HEK293 (cell line): Measurements from ENCODE around the gene PTER.

Source experiments
- CTCF ChIA-PET: fragments of 350-600 bp; formaldehyde crosslinking; extraction: SDS; loops from one replicate; lab custom pipeline; 2021; ENCODE audit warnings: antibody characterized with exemption; lab: Yijun Ruan, JAX
- POLR2A ChIA-PET: fragments of 300-600 bp; formaldehyde crosslinking; extraction: SDS; loops from one replicate; lab custom pipeline; 2020; ENCODE audit warnings: antibody characterized with exemption, inconsistent platforms; lab: Yijun Ruan, JAX
- H3K27ac ChIP-seq: fragments of 200-500 bp; sonication (Bioruptor generic); 2 replicates; pipeline ENCODE4 v1.5.1; 2014; ENCODE audit warnings: low read depth, low read length, control low read depth, inconsistent platforms; ENCODE audit errors: extremely low read depth
- H3K36me3 ChIP-seq, 2 experiments: fragments of 200-500 bp in 1 of 2; sonication (Bioruptor generic) in 1 of 2; 1 replicate in 1 of 2; 2 replicates in 1 of 2; pipeline ENCODE4 v1.5.1; 2014 to 2017; ENCODE audit warnings: inconsistent platforms in 2 of 2, low read length in 2 of 2; ENCODE audit not compliant: control insufficient read depth in 2 of 2, insufficient read depth in 1 of 2
- H3K4me1 ChIP-seq: fragments of 200-500 bp; sonication (Bioruptor generic); 2 replicates; pipeline ENCODE4 v1.5.1; 2014; ENCODE audit warnings: mild to moderate bottlenecking, low read length, inconsistent platforms; ENCODE audit not compliant: control insufficient read depth, insufficient read depth
- H3K4me3 ChIP-seq: 2 replicates; pipeline ENCODE4 v1.5.1; 2011; ENCODE audit warnings: low read depth, mild to moderate bottlenecking, control low read depth, low read length, moderate library complexity
- H3K9me3 ChIP-seq: fragments of 200-500 bp; sonication (Bioruptor generic); 2 replicates; pipeline ENCODE4 v1.5.1; 2014; ENCODE audit warnings: low read depth, low read length, inconsistent platforms; ENCODE audit not compliant: control insufficient read depth, insufficient read depth
- GLIS2 ChIP-seq: fragments of 450-650 bp; formaldehyde crosslinking; IDR thresholded peaks from 2 replicates; pipeline ENCODE4 v1.5.1; 2016; ENCODE audit warnings: missing biosample characterization, missing genetic modification characterization
- HIC1 ChIP-seq: fragments of 450-650 bp; formaldehyde crosslinking; IDR thresholded peaks from 2 replicates; pipeline ENCODE4 v1.5.1; 2016; ENCODE audit warnings: missing biosample characterization, missing genetic modification characterization
- REPIN1 ChIP-seq: fragments of 450-650 bp; formaldehyde crosslinking; IDR thresholded peaks from 2 replicates; pipeline ENCODE4 v1.5.1; 2017; ENCODE audit warnings: missing biosample characterization, missing genetic modification characterization, low read depth
- TRIM28 ChIP-seq: IDR thresholded peaks from 2 replicates; pipeline ENCODE4 v1.6.1; 2011; ENCODE audit warnings: low read length, control low read depth, borderline replicate concordance
- ZBTB17 ChIP-seq: fragments of 450-650 bp; formaldehyde crosslinking; IDR thresholded peaks from 2 replicates; pipeline ENCODE4 v1.5.1; 2016; ENCODE audit warnings: missing biosample characterization, missing genetic modification characterization
- ZNF114 ChIP-seq: fragments of 450-650 bp; formaldehyde crosslinking; IDR thresholded peaks from 2 replicates; pipeline ENCODE4 v1.5.0; 2017; ENCODE audit warnings: missing biosample characterization, missing genetic modification characterization
- ZNF26 ChIP-seq: fragments of 450-650 bp; formaldehyde crosslinking; IDR thresholded peaks from 2 replicates; pipeline ENCODE4 v1.5.1; 2016; ENCODE audit warnings: missing biosample characterization, missing genetic modification characterization
- ZNF324 ChIP-seq: fragments of 450-650 bp; formaldehyde crosslinking; IDR thresholded peaks from 2 replicates; pipeline ENCODE4 v1.5.1; 2016; ENCODE audit warnings: missing biosample characterization, missing genetic modification characterization
- ZNF335 ChIP-seq: fragments of 450-650 bp; formaldehyde crosslinking; conservative IDR thresholded peaks from 2 replicates; pipeline ENCODE4 v1.5.1; 2016; ENCODE audit warnings: missing biosample characterization, missing genetic modification characterization
- ZNF398 ChIP-seq: fragments of 450-650 bp; formaldehyde crosslinking; IDR thresholded peaks from 2 replicates; pipeline ENCODE4 v1.5.1; 2017; ENCODE audit warnings: missing biosample characterization, missing genetic modification characterization
- ZNF488 ChIP-seq: fragments of 450-650 bp; formaldehyde crosslinking; IDR thresholded peaks from 2 replicates; pipeline ENCODE4 v1.5.1; 2016; ENCODE audit warnings: missing biosample characterization, missing genetic modification characterization
- ZNF521 ChIP-seq: fragments of 450-650 bp; formaldehyde crosslinking; IDR thresholded peaks from 2 replicates; pipeline ENCODE4 v1.5.1; 2017; ENCODE audit warnings: missing biosample characterization, mild to moderate bottlenecking, missing genetic modification characterization
- ZNF664 ChIP-seq: fragments of 450-650 bp; formaldehyde crosslinking; IDR thresholded peaks from 2 replicates; pipeline ENCODE4 v1.5.1; 2016; ENCODE audit warnings: missing biosample characterization, missing genetic modification characterization
- ZNF785 ChIP-seq: fragments of 450-650 bp; formaldehyde crosslinking; IDR thresholded peaks from 2 replicates; pipeline ENCODE4 v1.5.1; 2016; ENCODE audit warnings: missing biosample characterization, missing genetic modification characterization
- TF ChIP-seq, protein P1 (sequence below): fragments of 450-650 bp; formaldehyde crosslinking; IDR thresholded peaks from 2 replicates; pipeline ENCODE4 v1.5.1; 2016; ENCODE audit warnings: missing biosample characterization, missing genetic modification characterization
- TF ChIP-seq, protein P2 (sequence below): fragments of 450-650 bp; formaldehyde crosslinking; IDR thresholded peaks from 2 replicates; pipeline ENCODE4; 2016; ENCODE audit warnings: missing biosample characterization, missing genetic modification characterization
- TF ChIP-seq, protein P3 (sequence below): fragments of 450-650 bp; formaldehyde crosslinking; IDR thresholded peaks from 2 replicates; pipeline ENCODE4 v1.5.1; 2017; ENCODE audit warnings: missing biosample characterization, missing genetic modification characterization

The PTER gene

DNA sequence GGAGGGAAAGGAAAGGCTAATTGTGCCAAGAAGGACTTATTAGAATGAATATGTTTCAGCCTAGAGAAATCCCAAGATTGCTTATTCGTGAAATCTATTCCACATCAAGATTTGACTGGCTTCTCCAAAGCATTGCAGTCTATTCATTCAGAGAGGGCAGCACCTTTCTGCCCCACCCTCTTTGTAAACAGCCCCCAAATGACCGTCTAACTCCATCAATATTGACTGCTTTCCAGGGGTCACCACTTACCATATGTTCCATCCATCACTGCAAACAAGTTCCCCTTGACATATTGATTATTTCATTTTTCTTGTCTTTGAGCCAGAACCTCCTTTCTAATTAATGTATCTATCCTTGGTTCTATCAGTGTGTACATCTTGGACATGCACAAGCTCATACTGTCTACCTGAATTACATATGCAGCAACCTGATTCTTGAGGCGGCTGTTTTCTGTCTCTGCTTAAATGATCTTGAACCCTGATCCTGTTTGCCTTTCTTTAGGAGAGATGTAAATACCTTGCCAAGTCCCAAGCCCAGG is 44.2 kb upstream of the PTER start:
- CTCF ChIA-PET = no interaction called here
- H3K36me3 ChIP-seq = no peaks in the 10 kb centered on the region
- POLR2A ChIA-PET = no interaction called here
- H3K9me3 ChIP-seq = no peaks in the 10 kb centered on the region
- no peak for TF ChIP-seq ZNF488 (tag by site-specific recombination)
- TF ChIP-seq ZNF398 (tag by site-specific recombination) = no peak
- no peak for TF ChIP-seq ZNF785
- TF ChIP-seq, protein P1, sequence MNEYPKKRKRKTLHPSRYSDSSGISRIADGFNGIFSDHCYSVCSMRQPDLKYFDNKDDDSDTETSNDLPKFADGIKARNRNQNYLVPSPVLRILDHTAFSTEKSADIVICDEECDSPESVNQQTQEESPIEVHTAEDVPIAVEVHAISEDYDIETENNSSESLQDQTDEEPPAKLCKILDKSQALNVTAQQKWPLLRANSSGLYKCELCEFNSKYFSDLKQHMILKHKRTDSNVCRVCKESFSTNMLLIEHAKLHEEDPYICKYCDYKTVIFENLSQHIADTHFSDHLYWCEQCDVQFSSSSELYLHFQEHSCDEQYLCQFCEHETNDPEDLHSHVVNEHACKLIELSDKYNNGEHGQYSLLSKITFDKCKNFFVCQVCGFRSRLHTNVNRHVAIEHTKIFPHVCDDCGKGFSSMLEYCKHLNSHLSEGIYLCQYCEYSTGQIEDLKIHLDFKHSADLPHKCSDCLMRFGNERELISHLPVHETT (tag by site-specific recombination) = no peak
- no peak for TF ChIP-seq ZNF26 (tag by site-specific recombination)
- TF ChIP-seq REPIN1 (tag by site-specific recombination) = no peak
- no peak for TF ChIP-seq ZNF324 (tag by site-specific recombination)
- TF ChIP-seq ZNF114 (tag by site-specific recombination) = no peak
- no peak for TF ChIP-seq ZBTB17 (tag by site-specific recombination)
- TF ChIP-seq, protein P2, sequence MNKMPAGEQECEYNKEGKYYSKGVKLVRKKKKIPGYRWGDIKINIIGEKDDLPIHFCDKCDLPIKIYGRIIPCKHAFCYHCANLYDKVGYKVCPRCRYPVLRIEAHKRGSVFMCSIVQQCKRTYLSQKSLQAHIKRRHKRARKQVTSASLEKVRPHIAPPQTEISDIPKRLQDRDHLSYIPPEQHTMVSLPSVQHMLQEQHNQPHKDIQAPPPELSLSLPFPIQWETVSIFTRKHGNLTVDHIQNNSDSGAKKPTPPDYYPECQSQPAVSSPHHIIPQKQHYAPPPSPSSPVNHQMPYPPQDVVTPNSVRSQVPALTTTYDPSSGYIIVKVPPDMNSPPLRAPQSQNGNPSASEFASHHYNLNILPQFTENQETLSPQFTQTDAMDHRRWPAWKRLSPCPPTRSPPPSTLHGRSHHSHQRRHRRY = no peak
- TF ChIP-seq, protein P3, sequence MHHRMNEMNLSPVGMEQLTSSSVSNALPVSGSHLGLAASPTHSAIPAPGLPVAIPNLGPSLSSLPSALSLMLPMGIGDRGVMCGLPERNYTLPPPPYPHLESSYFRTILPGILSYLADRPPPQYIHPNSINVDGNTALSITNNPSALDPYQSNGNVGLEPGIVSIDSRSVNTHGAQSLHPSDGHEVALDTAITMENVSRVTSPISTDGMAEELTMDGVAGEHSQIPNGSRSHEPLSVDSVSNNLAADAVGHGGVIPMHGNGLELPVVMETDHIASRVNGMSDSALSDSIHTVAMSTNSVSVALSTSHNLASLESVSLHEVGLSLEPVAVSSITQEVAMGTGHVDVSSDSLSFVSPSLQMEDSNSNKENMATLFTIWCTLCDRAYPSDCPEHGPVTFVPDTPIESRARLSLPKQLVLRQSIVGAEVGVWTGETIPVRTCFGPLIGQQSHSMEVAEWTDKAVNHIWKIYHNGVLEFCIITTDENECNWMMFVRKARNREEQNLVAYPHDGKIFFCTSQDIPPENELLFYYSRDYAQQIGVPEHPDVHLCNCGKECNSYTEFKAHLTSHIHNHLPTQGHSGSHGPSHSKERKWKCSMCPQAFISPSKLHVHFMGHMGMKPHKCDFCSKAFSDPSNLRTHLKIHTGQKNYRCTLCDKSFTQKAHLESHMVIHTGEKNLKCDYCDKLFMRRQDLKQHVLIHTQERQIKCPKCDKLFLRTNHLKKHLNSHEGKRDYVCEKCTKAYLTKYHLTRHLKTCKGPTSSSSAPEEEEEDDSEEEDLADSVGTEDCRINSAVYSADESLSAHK (tag by site-specific recombination) = no peak
- TF ChIP-seq, all 188 proteins: peak for 0
- Histone ChIP-seq H3K4me1 (no peaks in the 10 kb centered on the region), H3K27ac (no peak overlapping the region), H3K4me3 (no peak overlapping the region)

GRCh38 chr10:16393271-16393858 is 43.4 kb upstream of the PTER start:
- CTCF ChIA-PET = interaction anchor here (0.5 kb wide), 1 partner anchor 39 kb away, joined by 3 read pairs; no protein-coding TSS in a partner anchor
- no peak overlapping the region for H3K27ac ChIP-seq
- POLR2A ChIA-PET = no interaction called here
- TF ChIP-seq, protein P3 (tag by site-specific recombination) = no peak
- TF ChIP-seq HIC1 (tag by site-specific recombination) = no peak
- TF ChIP-seq ZNF521 (tag by site-specific recombination) = no peak
- TF ChIP-seq TRIM28 = no peak
- no peak for TF ChIP-seq ZNF664 (tag by site-specific recombination)
- no peak for TF ChIP-seq GLIS2
- TF ChIP-seq ZNF335 = no peak

More at GRCh38 chr10:16393271-16393858, 43.4 kb upstream of the PTER start:
- no peaks in the 10 kb centered on the region for H3K4me1 ChIP-seq
- H3K4me3 ChIP-seq = no peak overlapping the region
- H3K9me3 ChIP-seq = no peaks in the 10 kb centered on the region
- H3K36me3 ChIP-seq = no peaks in the 10 kb centered on the region
